Medulla oblongata (tissue), 1 donor: Measurements from ENCODE around the gene COG8.

Source experiments
- DNase-seq: peaks from one replicate; pipeline ENCODE4 v3.0.0-alpha.2; 2015; ENCODE audit errors: extremely low spot score

COG8 gene

DNA sequence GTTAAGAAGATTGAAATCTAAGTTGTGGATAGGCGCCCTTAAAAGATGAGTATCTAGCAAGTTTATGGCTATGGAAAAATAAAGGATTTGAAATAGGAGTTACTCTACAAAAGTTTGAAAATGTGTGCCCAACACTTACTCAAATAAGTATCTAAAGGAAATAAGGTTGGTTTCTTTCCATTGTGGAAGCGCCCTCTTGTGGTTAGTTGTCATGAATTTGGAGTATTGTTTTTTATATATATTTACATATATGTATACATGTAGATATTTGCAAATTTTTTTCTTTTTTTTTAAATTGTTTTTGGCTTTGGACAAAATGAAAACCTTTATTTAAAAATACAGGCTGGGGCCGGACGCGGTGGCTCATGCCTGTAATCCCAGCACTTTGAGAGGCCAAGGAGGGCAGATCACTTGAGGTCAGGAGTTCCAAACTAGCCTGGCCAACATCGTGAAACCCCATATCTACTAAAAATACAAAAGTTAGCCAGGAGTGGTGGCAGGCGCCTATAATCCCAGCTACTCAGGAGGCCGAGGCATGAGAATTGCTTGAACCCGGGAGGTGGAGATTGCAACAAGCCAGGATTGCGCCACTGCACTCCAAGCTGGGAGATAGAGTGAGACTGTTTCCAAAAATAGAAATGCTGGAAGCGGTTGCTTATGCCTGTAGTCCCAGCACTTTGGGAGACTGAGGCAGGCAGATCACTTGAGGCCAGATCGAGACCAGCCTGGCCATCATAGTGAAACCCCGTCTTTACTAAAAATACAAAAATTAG is 52.2 kb downstream of the COG8 start:
- peak; percentile 81 for DNase-seq

DNA sequence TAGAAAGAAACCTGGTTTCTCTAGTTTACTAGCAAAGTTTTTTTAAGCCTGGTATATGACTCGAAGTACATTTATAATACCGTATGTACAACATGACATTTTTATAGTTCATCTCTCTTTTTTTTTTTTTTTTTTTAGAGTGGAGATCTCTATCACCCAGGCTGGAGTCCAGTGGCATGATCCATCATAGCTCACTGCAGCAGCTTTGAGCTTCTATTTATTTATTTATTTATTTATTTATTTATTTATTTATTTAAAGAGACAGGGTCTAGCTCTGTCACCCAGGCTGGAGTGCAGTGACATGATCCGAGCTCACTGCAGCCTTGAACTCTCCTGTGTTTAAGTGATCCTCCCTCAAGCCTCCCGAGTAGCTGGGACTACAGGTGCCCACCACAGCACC is 54.1 kb downstream of the COG8 start:
- DNase-seq: no peak

DNA sequence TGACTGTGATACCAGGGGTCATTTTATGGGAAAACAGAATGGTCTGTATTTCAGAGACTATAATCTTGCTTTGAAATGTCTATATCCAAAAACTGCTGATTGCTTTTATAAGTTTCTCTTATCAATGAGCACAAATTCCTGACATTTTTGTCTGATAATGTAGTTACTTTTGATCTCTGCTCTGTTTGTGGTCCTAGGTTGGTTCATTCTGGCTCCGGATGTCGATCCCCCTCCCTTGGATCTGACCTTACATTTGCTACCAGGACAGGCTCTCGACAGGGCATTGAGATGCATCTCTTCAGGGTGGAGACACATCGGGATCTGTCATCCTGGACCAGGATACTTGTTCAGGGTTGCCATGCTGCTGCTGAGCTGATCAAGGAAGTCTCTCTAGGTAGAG is 55.5 kb downstream of the COG8 start:
- DNase-seq: no peak

DNA sequence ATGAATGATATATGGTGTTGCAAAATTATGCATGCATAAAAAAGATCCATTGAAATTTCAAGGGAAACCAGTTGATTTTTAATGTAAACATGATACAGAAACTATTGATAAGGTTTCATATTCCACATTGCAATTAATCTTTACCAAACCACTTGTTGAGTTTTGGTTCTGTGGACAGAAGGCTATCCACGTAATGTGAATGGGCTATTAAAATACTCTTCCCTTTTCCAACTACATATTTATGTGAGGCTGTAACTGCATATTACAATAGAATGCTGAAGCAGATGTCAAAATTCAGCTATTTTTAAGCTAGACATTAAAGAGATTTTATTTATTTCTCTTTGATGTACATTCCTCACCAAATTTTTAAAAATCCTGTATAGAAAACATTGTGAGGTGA is 62.0 kb downstream of the COG8 start:
- no peak for DNase-seq
